GM06990 (cell line): Measurements from ENCODE around the gene DSTN.

ENCODE experiments used
- DNase-seq: peaks from one replicate; pipeline ENCODE4 v3.0.0-alpha.2; 2011; ENCODE audit not compliant: insufficient read length; ENCODE audit errors: extremely low read depth
- H3K27me3 ChIP-seq: replicated peaks from 2 replicates; pipeline ENCODE4 v1.6.0; 2011; ENCODE audit warnings: low read length; ENCODE audit not compliant: control insufficient read depth, insufficient read depth
- H3K36me3 ChIP-seq: 2 replicates; pipeline ENCODE4 v1.5.1; 2011; ENCODE audit warnings: low read length; ENCODE audit not compliant: control insufficient read depth, insufficient read depth
- H3K4me3 ChIP-seq: replicated peaks from 2 replicates; pipeline ENCODE4 v1.5.1; 2011; ENCODE audit warnings: low read depth, mild to moderate bottlenecking, control low read depth, low read length
- CTCF ChIP-seq: IDR thresholded peaks from 2 replicates; pipeline ENCODE4 v1.5.1; 2011; ENCODE audit warnings: low read length, control low read depth, mild to moderate bottlenecking, inconsistent platforms; ENCODE audit not compliant: insufficient read depth, poor library complexity, severe bottlenecking

The DSTN gene

GRCh38 chr20:17651129-17651759 is 81.4 kb downstream of the DSTN start:
- no peak for DNase-seq
- peaks cover 8% of the 10 kb centered on the region for H3K36me3 ChIP-seq
- no peaks in the 10 kb centered on the region for H3K27me3 ChIP-seq
- no peak for TF ChIP-seq CTCF
- H3K4me3 ChIP-seq: no peak overlapping the region

- DNase-seq: no peak
- no peaks in the 10 kb centered on the region for H3K27me3 ChIP-seq
- no peak overlapping the region for H3K4me3 ChIP-seq
- peak; percentile 18 for TF ChIP-seq CTCF
- H3K36me3 ChIP-seq: peaks cover 9% of the 10 kb centered on the region
These were observed 82.0 kb downstream of the DSTN start for GRCh38 chr20:17651760-17652388.

GRCh38 chr20:17652411-17652810 is 82.5 kb downstream of the DSTN start:
- no peak for TF ChIP-seq CTCF
- Histone ChIP-seq H3K4me3 (no peak overlapping the region), H3K27me3 (no peaks in the 10 kb centered on the region), H3K36me3 (peaks cover 9% of the 10 kb centered on the region)
- DNase-seq: no peak

DNA sequence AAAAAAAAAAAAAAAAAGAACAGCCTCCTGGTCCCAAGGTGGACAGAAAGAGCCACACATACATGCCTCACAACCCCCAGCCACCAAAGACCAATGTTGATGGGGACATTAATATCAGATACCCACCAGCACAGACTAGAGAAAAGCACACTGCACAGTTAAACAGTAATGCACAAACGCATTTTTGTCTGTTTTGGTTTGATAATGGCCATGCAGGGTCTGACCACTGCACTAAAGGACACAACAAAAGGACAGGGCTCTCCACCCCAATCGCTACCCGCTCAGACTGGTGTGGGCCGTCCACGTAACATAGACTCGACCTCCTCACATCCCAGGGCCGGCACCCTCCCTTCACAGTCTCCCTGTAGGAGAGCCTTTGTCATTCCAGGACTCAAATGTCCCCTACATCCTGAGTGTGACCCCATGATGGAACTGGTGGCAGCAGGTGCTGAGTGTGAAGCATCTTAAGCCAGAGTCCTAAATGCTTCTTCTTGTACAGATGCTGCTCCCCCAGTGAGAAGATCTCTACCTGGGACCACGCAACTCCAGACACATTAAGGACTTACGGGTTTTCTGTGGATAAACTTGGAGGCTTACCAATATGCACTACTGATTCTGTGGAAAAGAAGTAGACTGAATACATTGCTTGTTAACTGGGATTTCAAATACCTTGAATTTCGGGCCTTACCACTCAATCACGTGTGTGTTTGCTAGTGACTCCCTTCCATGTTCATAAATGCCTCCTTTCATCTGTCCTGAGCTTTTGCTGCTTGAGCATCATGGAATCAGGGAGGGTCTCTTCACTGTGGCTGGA is 84.2 kb downstream of the DSTN start:
- TF ChIP-seq CTCF: no peak
- DNase-seq: no peak

GRCh38 chr20:17654649-17655285 is 84.9 kb downstream of the DSTN start:
- Histone ChIP-seq H3K4me3 (no peak overlapping the region), H3K27me3 (no peaks in the 10 kb centered on the region), H3K36me3 (peaks cover 18% of the 10 kb centered on the region)
- no peak for DNase-seq
- peak; percentile 52 for TF ChIP-seq CTCF

More for the DNA sequence above, 84.2 kb downstream of the DSTN start:
- H3K36me3 ChIP-seq: peaks cover 19% of the 10 kb centered on the region
- H3K27me3 ChIP-seq: no peaks in the 10 kb centered on the region
- no peak overlapping the region for H3K4me3 ChIP-seq
